Measurements from ENCODE around the gene C10orf67. TPM values are rescaled to one million over a fixed set of nuclear protein-coding genes. Genes with fewer than 3 reads are reported as not detected.
"Not testable (repeated sequence)": the region's sequence is repeated elsewhere in the genome, so short reads cannot be mapped to it uniquely, and the experiment has no call there.

Gene C10orf67
- total RNA-seq, 1 experiment from 2014 or later: not detected

DNA sequence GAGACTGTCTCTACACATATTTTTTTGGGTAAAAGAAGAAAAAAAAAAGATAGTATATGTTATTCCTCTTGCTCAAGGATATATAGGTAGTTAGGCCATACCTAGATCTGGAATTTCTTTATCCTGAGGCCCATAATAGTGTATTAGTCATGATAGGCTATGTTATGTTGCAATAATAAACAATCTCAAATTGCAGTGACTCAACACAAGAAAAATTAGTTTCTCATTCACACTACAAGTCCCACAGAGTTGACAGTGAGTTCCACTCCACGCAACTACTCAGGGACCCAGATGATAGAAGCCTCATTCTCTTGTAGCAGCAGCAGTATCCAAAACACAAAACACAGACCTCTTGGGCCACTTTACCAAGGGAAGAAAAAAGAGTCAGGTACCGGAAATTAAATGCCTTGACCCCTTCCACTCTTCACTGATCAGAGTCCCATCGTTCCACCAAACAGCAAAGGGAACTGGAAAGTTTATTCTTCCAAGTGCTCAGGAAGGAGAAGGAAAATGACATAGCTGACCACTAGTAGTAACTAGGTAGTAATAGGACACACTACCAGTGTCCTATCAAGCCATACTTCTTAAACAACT lies 7.4 kb upstream of the C10orf67 start:
- H3K18ac ChIP-seq (ENCODE audit: insufficient read length, low read depth, low read length): no peak overlapping the region
- no peak overlapping the region; a peak in 1 of 7 replicates for H3K27ac Mint-ChIP-seq
- H3K9me3 ChIP-seq (ENCODE audit: control insufficient read depth, low read depth, low read length): no peaks in the 10 kb centered on the region
- no peak overlapping the region for H3K4ac ChIP-seq (ENCODE audit: low read depth, low read length)
- no peaks in the 10 kb centered on the region for H3K36me3 Mint-ChIP-seq (ENCODE audit: insufficient read depth in 1 of 3, low read depth in 3 of 3)
- DNase-seq: no peak
- no peaks in the 10 kb centered on the region for H3K23me2 ChIP-seq (ENCODE audit: insufficient read length, low read depth, low read length, poor library complexity, severe bottlenecking)
- H4K20me1 ChIP-seq (ENCODE audit: control insufficient read depth, insufficient read depth, insufficient read length): no peaks in the 10 kb centered on the region
- no CpG with 5 or more reads among the region's 3 CpGs for whole genome bisulfite sequencing (ENCODE audit: extremely low coverage, insufficient read length, low lambda C conversion rate)
- no peak overlapping the region for H3K4me2 ChIP-seq (ENCODE audit: insufficient read depth, insufficient read length, low read length)
- H3K9me3 Mint-ChIP-seq: no peaks in the 10 kb centered on the region
- H3K27ac ChIP-seq (ENCODE audit: insufficient read length, low read depth, low read length): no peak overlapping the region
- no peaks in the 10 kb centered on the region for H3K27me3 ChIP-seq (ENCODE audit: insufficient read depth, low read length)
- H3T11ph ChIP-seq (ENCODE audit: low read length): no peak overlapping the region
- no peak overlapping the region for H2BK20ac ChIP-seq (ENCODE audit: low read depth, low read length, poor library complexity, severe bottlenecking)
- no peak overlapping the region for H2AFZ ChIP-seq (ENCODE audit: low read length)
- H3K79me1 ChIP-seq (ENCODE audit: insufficient read depth, low read depth, low read length, poor library complexity, severe bottlenecking): no peaks in the 10 kb centered on the region
- H3K14ac ChIP-seq (ENCODE audit: insufficient read depth, low read length): no peak overlapping the region
- H3K4me1 Mint-ChIP-seq: no peaks in the 10 kb centered on the region; a peak in 1 of 4 replicates
- H3K4me1 ChIP-seq (ENCODE audit: insufficient read depth, low read length): no peaks in the 10 kb centered on the region
- no peak overlapping the region for H3K9ac ChIP-seq (ENCODE audit: extremely low read depth, insufficient read length, low read length)
- no peak overlapping the region for H2AK5ac ChIP-seq (ENCODE audit: insufficient read length, low read length)
- no peak overlapping the region for H2BK12ac ChIP-seq (ENCODE audit: insufficient read length, low read depth, low read length)
- H3K56ac ChIP-seq (ENCODE audit: insufficient read length, low read depth, low read length): no peak overlapping the region
- no peak overlapping the region for H4K91ac ChIP-seq (ENCODE audit: insufficient read length, low read depth, low read length)
- no peaks in the 10 kb centered on the region; the same call in 1 of the 2 replicates for H3K27me3 Mint-ChIP-seq (ENCODE audit: low read depth)
- no peak overlapping the region for H4K8ac ChIP-seq (replicated peaks; ENCODE audit: insufficient read length, low read depth, low read length)
- TF ChIP-seq, protein P1, sequence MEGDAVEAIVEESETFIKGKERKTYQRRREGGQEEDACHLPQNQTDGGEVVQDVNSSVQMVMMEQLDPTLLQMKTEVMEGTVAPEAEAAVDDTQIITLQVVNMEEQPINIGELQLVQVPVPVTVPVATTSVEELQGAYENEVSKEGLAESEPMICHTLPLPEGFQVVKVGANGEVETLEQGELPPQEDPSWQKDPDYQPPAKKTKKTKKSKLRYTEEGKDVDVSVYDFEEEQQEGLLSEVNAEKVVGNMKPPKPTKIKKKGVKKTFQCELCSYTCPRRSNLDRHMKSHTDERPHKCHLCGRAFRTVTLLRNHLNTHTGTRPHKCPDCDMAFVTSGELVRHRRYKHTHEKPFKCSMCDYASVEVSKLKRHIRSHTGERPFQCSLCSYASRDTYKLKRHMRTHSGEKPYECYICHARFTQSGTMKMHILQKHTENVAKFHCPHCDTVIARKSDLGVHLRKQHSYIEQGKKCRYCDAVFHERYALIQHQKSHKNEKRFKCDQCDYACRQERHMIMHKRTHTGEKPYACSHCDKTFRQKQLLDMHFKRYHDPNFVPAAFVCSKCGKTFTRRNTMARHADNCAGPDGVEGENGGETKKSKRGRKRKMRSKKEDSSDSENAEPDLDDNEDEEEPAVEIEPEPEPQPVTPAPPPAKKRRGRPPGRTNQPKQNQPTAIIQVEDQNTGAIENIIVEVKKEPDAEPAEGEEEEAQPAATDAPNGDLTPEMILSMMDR (conservative IDR thresholded peaks at IDR 0.05): no peak
- H3K23ac ChIP-seq (ENCODE audit: insufficient read length, low read depth, low read length): no peak overlapping the region
- no peak overlapping the region for H2BK120ac ChIP-seq (ENCODE audit: low read depth, low read length, poor library complexity, severe bottlenecking)
- no peak overlapping the region for H2BK5ac ChIP-seq (ENCODE audit: insufficient read length, low read length)
- no peak overlapping the region for H3K4me3 Mint-ChIP-seq
- H3K79me2 ChIP-seq (ENCODE audit: insufficient read depth, low read length): no peaks in the 10 kb centered on the region
- H4K5ac ChIP-seq (ENCODE audit: insufficient read length, low read depth, low read length): no peak overlapping the region
- no peak overlapping the region for H2BK15ac ChIP-seq (ENCODE audit: low read depth, low read length)

DNA sequence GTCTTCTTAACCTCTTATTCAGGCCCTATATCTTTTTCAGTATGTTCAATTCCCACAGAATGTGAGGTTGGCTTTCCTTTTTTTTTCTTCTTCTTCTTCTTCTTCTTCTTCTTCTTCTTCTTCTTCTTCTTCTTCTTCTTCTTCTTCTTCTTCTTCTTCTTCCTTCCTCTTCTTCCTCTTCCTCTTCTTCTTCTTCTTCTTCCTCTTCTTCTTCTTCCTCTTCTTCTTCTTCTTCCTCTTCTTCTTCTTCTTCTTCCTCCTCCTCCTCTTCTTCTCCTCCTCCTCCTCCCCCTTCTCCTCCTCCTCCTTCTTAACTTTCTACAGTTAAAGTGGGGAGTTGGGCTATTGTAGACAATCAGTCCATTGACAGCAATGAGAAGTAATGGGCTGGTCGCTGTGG lies 6.1 kb upstream of the C10orf67 start:
- not testable (repeated sequence) for H3K4me1 Mint-ChIP-seq; H3K9ac ChIP-seq (ENCODE audit: extremely low read depth, insufficient read length, low read length); H2BK12ac ChIP-seq (ENCODE audit: insufficient read length, low read depth, low read length); H2BK15ac ChIP-seq (ENCODE audit: low read depth, low read length); H3K27me3 Mint-ChIP-seq (ENCODE audit: low read depth); H3K79me1 ChIP-seq (ENCODE audit: insufficient read depth, low read depth, low read length, poor library complexity, severe bottlenecking); H3K18ac ChIP-seq (ENCODE audit: insufficient read length, low read depth, low read length); H3K27ac ChIP-seq (ENCODE audit: insufficient read length, low read depth, low read length); H3K27me3 ChIP-seq (ENCODE audit: insufficient read depth, low read length); H3K4me1 ChIP-seq (ENCODE audit: insufficient read depth, low read length); H4K8ac ChIP-seq (replicated peaks; ENCODE audit: insufficient read length, low read depth, low read length); H3K27ac Mint-ChIP-seq; H3K9me3 Mint-ChIP-seq; H4K5ac ChIP-seq (ENCODE audit: insufficient read length, low read depth, low read length); H4K20me1 ChIP-seq (ENCODE audit: control insufficient read depth, insufficient read depth, insufficient read length); H3K9me3 ChIP-seq (ENCODE audit: control insufficient read depth, low read depth, low read length); H3K79me2 ChIP-seq (ENCODE audit: insufficient read depth, low read length); H2BK5ac ChIP-seq (ENCODE audit: insufficient read length, low read length); H3K56ac ChIP-seq (ENCODE audit: insufficient read length, low read depth, low read length); H3K36me3 Mint-ChIP-seq (ENCODE audit: insufficient read depth in 1 of 3, low read depth in 3 of 3); H2BK20ac ChIP-seq (ENCODE audit: low read depth, low read length, poor library complexity, severe bottlenecking); H4K91ac ChIP-seq (ENCODE audit: insufficient read length, low read depth, low read length); H2AFZ ChIP-seq (ENCODE audit: low read length); H3K4ac ChIP-seq (ENCODE audit: low read depth, low read length); H3K14ac ChIP-seq (ENCODE audit: insufficient read depth, low read length); H2BK120ac ChIP-seq (ENCODE audit: low read depth, low read length, poor library complexity, severe bottlenecking); DNase-seq; H3T11ph ChIP-seq (ENCODE audit: low read length); H3K23ac ChIP-seq (ENCODE audit: insufficient read length, low read depth, low read length); H2AK5ac ChIP-seq (ENCODE audit: insufficient read length, low read length); H3K23me2 ChIP-seq (ENCODE audit: insufficient read length, low read depth, low read length, poor library complexity, severe bottlenecking); H3K4me2 ChIP-seq (ENCODE audit: insufficient read depth, insufficient read length, low read length); H3K4me3 Mint-ChIP-seq
- no CpG with 5 or more reads among the region's 1 CpG for WGBS (ENCODE audit: extremely low coverage, insufficient read length, low lambda C conversion rate)

Data from H9 (cell line).